AG04450 (cell line): ENCODE data around the gene INSYN2B. TPM values are rescaled to one million over a fixed set of nuclear protein-coding genes. Genes with fewer than 3 reads are reported as not detected.
A peak's percentile ranks its signal among the peaks of the same experiment; 100 is the strongest.

Experiments
- CTCF ChIA-PET: fragments of 300-600, 350-600 bp; formaldehyde crosslinking; extraction: SDS; loops from one replicate; lab custom pipeline; 2022; ENCODE audit warnings: antibody characterized with exemption, inconsistent platforms; lab: Charles Lee
- POLR2A ChIA-PET: fragments of 350-600 bp; formaldehyde crosslinking; extraction: SDS; loops from one replicate; lab custom pipeline; 2021; ENCODE audit warnings: antibody characterized with exemption, inconsistent platforms; lab: Yijun Ruan, JAX
- DNase-seq: peaks from one replicate; pipeline ENCODE4 v3.0.0-alpha.2; 2011; ENCODE audit warnings: low read depth, low spot score
- H3K27ac ChIP-seq: one replicate; pipeline ENCODE4 v1.5.1; 2012; ENCODE audit warnings: low read depth, low read length, control low read depth
- H3K27me3 ChIP-seq: one replicate; pipeline ENCODE4 v1.6.0; 2012; ENCODE audit warnings: low read length; ENCODE audit not compliant: control insufficient read depth, insufficient read depth
- H3K4me3 ChIP-seq: 2 replicates; pipeline ENCODE4 v1.5.1; 2011; ENCODE audit warnings: mild to moderate bottlenecking, low read depth, low read length, control low read depth
- H3K9me3 ChIP-seq: 2 replicates; pipeline ENCODE4 v1.5.1; 2012; ENCODE audit warnings: low read length; ENCODE audit not compliant: control insufficient read depth, insufficient read depth
- polyA plus RNA-seq: library from polyadenylated mRNA; depleted of rRNA; stranded (reverse); fragments of >200 nt; gene quantifications from 2 replicates; pipeline ENCODE4 v1.2.3, GENCODE V29; 2011
- TF ChIP-seq, protein P1 (sequence below): IDR thresholded peaks from 2 replicates; pipeline ENCODE4 v1.5.1; 2011; ENCODE audit warnings: low read depth, low read length, control low read depth, inconsistent platforms

INSYN2B gene
- polyA plus RNA-seq, 1 experiment, result 6.8 TPM

GRCh38 chr5:169869066-169869465, 111.2 kb downstream of the INSYN2B start:
- Histone ChIP-seq H3K27ac (no peak overlapping the region), H3K4me3 (no peak overlapping the region), H3K9me3 (no peaks in the 10 kb centered on the region), H3K27me3 (no peaks in the 10 kb centered on the region)
- TF ChIP-seq, protein P1, sequence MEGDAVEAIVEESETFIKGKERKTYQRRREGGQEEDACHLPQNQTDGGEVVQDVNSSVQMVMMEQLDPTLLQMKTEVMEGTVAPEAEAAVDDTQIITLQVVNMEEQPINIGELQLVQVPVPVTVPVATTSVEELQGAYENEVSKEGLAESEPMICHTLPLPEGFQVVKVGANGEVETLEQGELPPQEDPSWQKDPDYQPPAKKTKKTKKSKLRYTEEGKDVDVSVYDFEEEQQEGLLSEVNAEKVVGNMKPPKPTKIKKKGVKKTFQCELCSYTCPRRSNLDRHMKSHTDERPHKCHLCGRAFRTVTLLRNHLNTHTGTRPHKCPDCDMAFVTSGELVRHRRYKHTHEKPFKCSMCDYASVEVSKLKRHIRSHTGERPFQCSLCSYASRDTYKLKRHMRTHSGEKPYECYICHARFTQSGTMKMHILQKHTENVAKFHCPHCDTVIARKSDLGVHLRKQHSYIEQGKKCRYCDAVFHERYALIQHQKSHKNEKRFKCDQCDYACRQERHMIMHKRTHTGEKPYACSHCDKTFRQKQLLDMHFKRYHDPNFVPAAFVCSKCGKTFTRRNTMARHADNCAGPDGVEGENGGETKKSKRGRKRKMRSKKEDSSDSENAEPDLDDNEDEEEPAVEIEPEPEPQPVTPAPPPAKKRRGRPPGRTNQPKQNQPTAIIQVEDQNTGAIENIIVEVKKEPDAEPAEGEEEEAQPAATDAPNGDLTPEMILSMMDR, result no peak
- CTCF ChIA-PET, result interaction anchor here (1.9 kb wide), 1 partner anchor 111 kb away, joined by 7 read pairs; the partner anchor contains the start of gene INSYN2B
- no peak for DNase-seq
- POLR2A ChIA-PET, result no interaction called here

- CTCF ChIA-PET, result interaction anchor here (1.9 kb wide), 1 partner anchor 113 kb away, joined by 7 read pairs; the partner anchor contains the start of gene INSYN2B
Measured at GRCh38 chr5:169867347-169867746, 112.9 kb downstream of the INSYN2B start.

GRCh38 chr5:169864483-169864882, 115.8 kb downstream of the INSYN2B start:
- Histone ChIP-seq H3K27ac (no peak overlapping the region), H3K4me3 (no peak overlapping the region), H3K9me3 (no peaks in the 10 kb centered on the region), H3K27me3 (no peaks in the 10 kb centered on the region)
- CTCF ChIA-PET, result interaction anchor here (1.6 kb wide), 1 partner anchor 9 kb away, joined by 5 read pairs; no protein-coding TSS in a partner anchor
- no peak for DNase-seq
- POLR2A ChIA-PET, result no interaction called here
- TF ChIP-seq, protein P1, result no peak

More at GRCh38 chr5:169867347-169867746, 112.9 kb downstream of the INSYN2B start:
- DNase-seq, result no peak
- Histone ChIP-seq H3K4me3 (no peak overlapping the region), H3K9me3 (no peaks in the 10 kb centered on the region), H3K27ac (no peak overlapping the region), H3K27me3 (no peaks in the 10 kb centered on the region)
- POLR2A ChIA-PET, result no interaction called here
- TF ChIP-seq, protein P1, result no peak

DNA sequence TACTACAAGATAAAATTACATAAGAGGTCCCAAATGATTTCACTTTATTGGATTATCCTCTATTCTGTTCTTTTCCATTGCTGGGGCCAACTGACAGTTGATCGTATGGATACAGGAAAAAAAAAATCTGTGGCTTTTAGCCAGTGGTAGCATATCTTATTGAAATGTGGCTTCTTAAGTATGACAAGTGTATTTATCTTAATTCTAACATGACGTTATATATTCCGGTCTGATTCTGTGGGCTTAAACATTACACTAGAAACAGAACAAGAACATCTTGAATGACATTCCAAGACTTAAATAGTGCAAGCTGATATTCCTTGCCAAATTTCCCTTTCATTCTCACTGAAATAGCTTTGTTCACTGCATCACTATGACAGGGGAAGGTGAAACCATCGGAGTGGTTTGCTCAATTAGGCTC, 117.9 kb downstream of the INSYN2B start:
- no peak overlapping the region for H3K27ac ChIP-seq
- H3K9me3 ChIP-seq, result no peaks in the 10 kb centered on the region
- H3K27me3 ChIP-seq, result no peaks in the 10 kb centered on the region
- no peak for DNase-seq
- POLR2A ChIA-PET, result no interaction called here
- no peak overlapping the region for H3K4me3 ChIP-seq
- CTCF ChIA-PET, result interaction anchor here (1.2 to 2.6 kb wide), 2 partner anchors 118 to 161 kb away, joined by 3 to 18 read pairs; partner anchors contain the start of gene INSYN2B
- TF ChIP-seq, protein P1, result no peak

GRCh38 chr5:169861934-169862333, 118.4 kb downstream of the INSYN2B start:
- no peak overlapping the region for H3K4me3 ChIP-seq
- CTCF ChIA-PET, result interaction anchor here (1.2 to 2.6 kb wide), 2 partner anchors 118 to 160 kb away, joined by 3 to 18 read pairs; partner anchors contain the start of gene INSYN2B
- H3K9me3 ChIP-seq, result no peaks in the 10 kb centered on the region
- no peaks in the 10 kb centered on the region for H3K27me3 ChIP-seq
- TF ChIP-seq, protein P1, result no peak
- no peak overlapping the region for H3K27ac ChIP-seq
- POLR2A ChIA-PET, result no interaction called here
- DNase-seq, result peak; percentile 70
